GM12878 (cell line): ENCODE data around the gene TPMT. TPM values are rescaled to one million over a fixed set of nuclear protein-coding genes. Genes with fewer than 3 reads are reported as not detected.

Source experiments
- ATAC-seq: fragments of 200-7000 bp; cut with Tn5 transposase; 3 replicates; pipeline ENCODE4 v1.9.1; 2020; ENCODE audit warnings: mild to moderate bottlenecking, moderate library complexity
- BruUV-seq: library from RNA; stranded (reverse); fragments of 400-500 nt; replicated peaks from 2 replicates; lab custom pipeline; 2021; lab: Mats Ljungman, UMichigan
- CTCF ChIA-PET: fragments of 300-600 bp; sonication (Branson Sonifier 250); formaldehyde crosslinking; extraction: SDS; loops from one replicate; lab custom pipeline; 2021; ENCODE audit warnings: inconsistent platforms; lab: Yijun Ruan, JAX
- POLR2A ChIA-PET: fragments of 350-600 bp; formaldehyde crosslinking; extraction: SDS; loops from one replicate; lab custom pipeline; 2021; ENCODE audit warnings: inconsistent platforms; lab: Charles Lee
- RAD21 ChIA-PET: fragments of 300-600 bp; sonication (Branson Sonifier 250); formaldehyde crosslinking; loops from one replicate; lab custom pipeline; 2023; ENCODE audit warnings: antibody characterized with exemption; ENCODE audit not compliant: unreplicated experiment; lab: Charles Lee
- SMC1A ChIA-PET: fragments of 300-600 bp; sonication (Branson Sonifier 250); formaldehyde crosslinking; loops from one replicate; lab custom pipeline; 2023; ENCODE audit not compliant: unreplicated experiment, uncharacterized antibody; lab: Charles Lee
- DNase-seq: peaks from one replicate; pipeline ENCODE4 v3.0.0-alpha.2; 2011; ENCODE audit warnings: low read depth, low spot score
- FAIRE-seq: peaks from 3 replicates; lab custom pipeline; 2011; peaks lifted over from hg19 to GRCh38; lab: Jason Lieb, UNC
- H2AFZ ChIP-seq: 2 replicates; pipeline ENCODE4 v1.6.0; 2011; ENCODE audit warnings: low read depth, low read length, control low read depth; ENCODE audit not compliant: control insufficient read depth
- H3K27ac ChIP-seq: 2 replicates; pipeline ENCODE4 v1.5.1; 2011; ENCODE audit warnings: control low read depth; ENCODE audit not compliant: control insufficient read depth, insufficient read depth
- H3K27me3 ChIP-seq, 2 experiments: replicated peaks in 1 of 2; 2 replicates each; pipeline versions ENCODE4 v1.6.0 to v1.6.1; 2011; ENCODE audit warnings: low read length in 1 of 2; ENCODE audit not compliant: control insufficient read depth in 2 of 2, insufficient read depth in 2 of 2
- H3K36me3 ChIP-seq, 2 experiments: 2 replicates each; pipeline ENCODE4 v1.5.1; 2011; ENCODE audit warnings: low read length in 1 of 2; ENCODE audit not compliant: control insufficient read depth in 2 of 2, insufficient read depth in 2 of 2
- H3K4me1 ChIP-seq: 2 replicates; pipeline ENCODE4 v1.6.1; 2011; ENCODE audit warnings: mild to moderate bottlenecking, low read length, moderate library complexity, mixed read lengths; ENCODE audit not compliant: control insufficient read depth, insufficient read depth
- H3K4me2 ChIP-seq: 2 replicates; pipeline ENCODE4 v1.6.0; 2011; ENCODE audit warnings: control low read depth; ENCODE audit not compliant: control insufficient read depth, insufficient read depth
- H3K4me3 ChIP-seq: fragments of 200-600 bp; sonication (generic); 2 replicates; pipeline ENCODE4 v1.5.1; 2016
- H3K79me2 ChIP-seq: 2 replicates; pipeline ENCODE4 v1.6.0; 2011; ENCODE audit warnings: low read length; ENCODE audit not compliant: control insufficient read depth, insufficient read depth
- H3K9ac ChIP-seq: 2 replicates; pipeline ENCODE4 v1.8.0; 2011; ENCODE audit warnings: low read length, control low read depth, mixed read lengths; ENCODE audit not compliant: control insufficient read depth, insufficient read depth
- H3K9me3 ChIP-seq: replicated peaks from 3 replicates; pipeline ENCODE4 v1.5.1; 2011; ENCODE audit warnings: mild to moderate bottlenecking, low read length; ENCODE audit not compliant: control insufficient read depth, insufficient read depth
- H4K20me1 ChIP-seq: 2 replicates; pipeline ENCODE4 v1.6.0; 2011; ENCODE audit not compliant: control insufficient read depth, insufficient read depth
- BRCA1 ChIP-seq: IDR thresholded peaks from 2 replicates; pipeline ENCODE4 v1.6.1; 2011; ENCODE audit warnings: low read depth, low read length, improper control_type of control experiment
- CBX5 ChIP-seq: sonication (generic); IDR thresholded peaks from 2 replicates; pipeline ENCODE4 v1.6.1; 2016; ENCODE audit warnings: low read depth, moderate library complexity, mild to moderate bottlenecking, inconsistent platforms
- MTA3 ChIP-seq: IDR thresholded peaks from 2 replicates; pipeline ENCODE4 v1.6.1; 2012; ENCODE audit warnings: low read length, inconsistent platforms, borderline replicate concordance
- PAX8 ChIP-seq: fragments of 450-650 bp; IDR thresholded peaks from 2 replicates; pipeline ENCODE4 v1.6.1; 2017; ENCODE audit warnings: mild to moderate bottlenecking, moderate library complexity
- PML ChIP-seq: IDR thresholded peaks from 2 replicates; pipeline ENCODE4 v1.6.1; 2012; ENCODE audit warnings: low read length, inconsistent platforms
- STAT3 ChIP-seq: IDR thresholded peaks from 2 replicates; pipeline ENCODE4 v1.6.1; 2011; ENCODE audit warnings: low read depth, low read length, improper control_type of control experiment
- WRNIP1 ChIP-seq: IDR thresholded peaks from 2 replicates; pipeline ENCODE4 v1.6.1; 2011; ENCODE audit warnings: low read depth, low read length, improper control_type of control experiment, borderline replicate concordance
- ZBED1 ChIP-seq: IDR thresholded peaks from 2 replicates; pipeline ENCODE4 v1.6.1; 2016; ENCODE audit warnings: borderline replicate concordance
- ZNF217 ChIP-seq: fragments of 450-650 bp; IDR thresholded peaks from 2 replicates; pipeline ENCODE4 v1.6.1; 2017; ENCODE audit warnings: antibody characterized with exemption, mild to moderate bottlenecking
- WGBS: methylation state at CpG from one replicate; pipeline ENCODE4 v1.1.6; 2016; ENCODE audit warnings: low lambda C conversion rate; ENCODE audit not compliant: insufficient replicate concordance, insufficient coverage; ENCODE audit errors: missing lambda C conversion rate; 5-methylcytosine and 5-hydroxymethylcytosine counted together
- in situ Hi-C: fragments of 300-500 bp; cut with MboI; formaldehyde crosslinking; loops from 9 replicates; pipeline ENCODE4 v1.14.3; 2018; ENCODE audit warnings: mixed read lengths
- intact Hi-C: fragments of 100-400 bp; cut with micrococcal nuclease; formaldehyde crosslinking; loops from one replicate; pipeline ENCODE4 v1.14.2; 2022; ENCODE audit not compliant: unreplicated experiment
- polyA plus RNA-seq, 11 experiments: library from polyadenylated mRNA; depleted of rRNA in 4 of 11; unstranded in 6 of 11; stranded (reverse) in 5 of 11; fragments of >200 nt; fragmentation: Nextera tagmentation in 4 of 11; fragmentation: Illumina TruSeq in 1 of 11; extraction: Ambion mirVana in 4 of 11; extraction: Trizol in 1 of 11; gene quantifications; 1 replicate in 1 of 11; 2 replicates in 10 of 11; pipeline versions ENCODE4 v1.2.1 to v1.2.3, GENCODE V29; 2011 to 2016; ENCODE audit warnings: inconsistent platforms in 2 of 11, missing spikeins in 2 of 11, low read depth in 1 of 11
- total RNA-seq, 4 experiments: library from RNA; depleted of rRNA in 3 of 4; stranded (reverse); fragments of >200 nt in 3 of 4; fragmentation: Illumina TruSeq in 1 of 4; extraction: Trizol in 1 of 4; gene quantifications; 2 replicates each; pipeline versions ENCODE4 v1.2.1 to v1.2.3, GENCODE V29; 2013 to 2021
- TF ChIP-seq, protein P1 (sequence below): fragments of 450-650 bp; formaldehyde crosslinking; IDR thresholded peaks from 2 replicates; pipeline ENCODE4 v1.4.0; 2022; ENCODE audit warnings: mild to moderate bottlenecking, moderate library complexity
- TF ChIP-seq, protein P2 (sequence below): fragments of 450-650 bp; IDR thresholded peaks from 2 replicates; pipeline ENCODE4 v1.6.1; 2018; ENCODE audit warnings: mild to moderate bottlenecking, low read depth, moderate library complexity; ENCODE audit not compliant: partially characterized antibody

The TPMT gene
- total and polyA plus RNA-seq, 10 of the 15 experiments (the other 5 are each of a cell fraction or from before 2014, with no cell fraction given), result 7.9 to 18.2 (median 16.3) TPM

DNA sequence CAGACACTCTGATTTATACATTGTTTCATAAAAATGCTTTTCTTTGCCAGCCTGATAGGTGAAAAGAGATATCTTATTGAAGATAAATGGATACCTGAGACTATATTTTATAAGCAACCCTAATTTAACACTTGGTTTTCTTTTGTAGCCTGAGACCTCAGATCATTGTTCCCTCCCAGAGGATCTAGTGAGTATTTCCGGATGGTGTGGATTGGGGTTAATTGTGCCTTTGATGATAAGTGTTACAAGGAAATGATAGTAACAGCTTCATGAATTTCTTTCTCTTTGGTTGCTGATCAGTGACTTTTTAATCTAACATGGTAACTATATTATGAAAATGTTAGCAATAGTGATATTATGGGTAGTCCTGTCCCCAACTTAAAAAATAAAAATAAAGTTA, 30.7 kb upstream of the TPMT start:
- RAD21 ChIA-PET, result no interaction called here
- no peaks in the 10 kb centered on the region for H4K20me1 ChIP-seq
- intact Hi-C loops, result no loop called here
- TF ChIP-seq MTA3 (no peak), ZBED1 (no peak), ZNF217 (no peak), PML (no peak), WRNIP1 (no peak), CBX5 (no peak), BRCA1 (no peak), STAT3 (no peak), PAX8 (no peak)
- TF ChIP-seq, protein P1, sequence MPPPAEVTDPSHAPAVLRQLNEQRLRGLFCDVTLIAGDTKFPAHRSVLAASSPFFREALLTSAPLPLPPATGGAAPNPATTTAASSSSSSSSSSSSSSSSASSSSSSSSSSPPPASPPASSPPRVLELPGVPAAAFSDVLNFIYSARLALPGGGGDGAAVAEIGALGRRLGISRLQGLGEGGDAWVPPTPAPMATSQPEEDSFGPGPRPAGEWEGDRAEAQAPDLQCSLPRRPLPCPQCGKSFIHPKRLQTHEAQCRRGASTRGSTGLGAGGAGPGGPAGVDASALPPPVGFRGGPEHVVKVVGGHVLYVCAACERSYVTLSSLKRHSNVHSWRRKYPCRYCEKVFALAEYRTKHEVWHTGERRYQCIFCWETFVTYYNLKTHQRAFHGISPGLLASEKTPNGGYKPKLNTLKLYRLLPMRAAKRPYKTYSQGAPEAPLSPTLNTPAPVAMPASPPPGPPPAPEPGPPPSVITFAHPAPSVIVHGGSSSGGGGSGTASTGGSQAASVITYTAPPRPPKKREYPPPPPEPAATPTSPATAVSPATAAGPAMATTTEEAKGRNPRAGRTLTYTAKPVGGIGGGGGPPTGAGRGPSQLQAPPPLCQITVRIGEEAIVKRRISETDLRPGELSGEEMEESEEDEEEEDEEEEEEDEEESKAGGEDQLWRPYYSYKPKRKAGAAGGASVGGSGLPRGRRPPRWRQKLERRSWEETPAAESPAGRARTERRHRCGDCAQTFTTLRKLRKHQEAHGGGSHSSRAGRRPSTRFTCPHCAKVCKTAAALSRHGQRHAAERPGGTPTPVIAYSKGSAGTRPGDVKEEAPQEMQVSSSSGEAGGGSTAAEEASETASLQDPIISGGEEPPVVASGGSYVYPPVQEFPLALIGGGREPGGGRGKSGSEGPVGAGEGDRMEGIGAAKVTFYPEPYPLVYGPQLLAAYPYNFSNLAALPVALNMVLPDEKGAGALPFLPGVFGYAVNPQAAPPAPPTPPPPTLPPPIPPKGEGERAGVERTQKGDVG (CRISPR knock-in tag), result no peak
- TF ChIP-seq, protein P2, sequence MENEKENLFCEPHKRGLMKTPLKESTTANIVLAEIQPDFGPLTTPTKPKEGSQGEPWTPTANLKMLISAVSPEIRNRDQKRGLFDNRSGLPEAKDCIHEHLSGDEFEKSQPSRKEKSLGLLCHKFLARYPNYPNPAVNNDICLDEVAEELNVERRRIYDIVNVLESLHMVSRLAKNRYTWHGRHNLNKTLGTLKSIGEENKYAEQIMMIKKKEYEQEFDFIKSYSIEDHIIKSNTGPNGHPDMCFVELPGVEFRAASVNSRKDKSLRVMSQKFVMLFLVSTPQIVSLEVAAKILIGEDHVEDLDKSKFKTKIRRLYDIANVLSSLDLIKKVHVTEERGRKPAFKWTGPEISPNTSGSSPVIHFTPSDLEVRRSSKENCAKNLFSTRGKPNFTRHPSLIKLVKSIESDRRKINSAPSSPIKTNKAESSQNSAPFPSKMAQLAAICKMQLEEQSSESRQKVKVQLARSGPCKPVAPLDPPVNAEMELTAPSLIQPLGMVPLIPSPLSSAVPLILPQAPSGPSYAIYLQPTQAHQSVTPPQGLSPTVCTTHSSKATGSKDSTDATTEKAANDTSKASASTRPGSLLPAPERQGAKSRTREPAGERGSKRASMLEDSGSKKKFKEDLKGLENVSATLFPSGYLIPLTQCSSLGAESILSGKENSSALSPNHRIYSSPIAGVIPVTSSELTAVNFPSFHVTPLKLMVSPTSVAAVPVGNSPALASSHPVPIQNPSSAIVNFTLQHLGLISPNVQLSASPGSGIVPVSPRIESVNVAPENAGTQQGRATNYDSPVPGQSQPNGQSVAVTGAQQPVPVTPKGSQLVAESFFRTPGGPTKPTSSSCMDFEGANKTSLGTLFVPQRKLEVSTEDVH, result no peak
- ATAC-seq (no peak), FAIRE-seq (no peak), DNase-seq (no peak)
- H2AFZ ChIP-seq, result no peak overlapping the region
- no TSS peak for BruUV-seq
- peak overlapping the region; percentile 54 for H3K27ac ChIP-seq
- peaks cover 4% of the 10 kb centered on the region; the same call in 1 of the 2 replicates for H3K4me1 ChIP-seq
- WGBS, result 100% methylated on average over 1 of the region's 1 CpG
- H3K9ac ChIP-seq, result no peak overlapping the region
- POLR2A ChIA-PET, result interaction anchor here (0.5 to 0.6 kb wide), 2 partner anchors 11 to 727 kb away, joined by 3 read pairs; no protein-coding TSS in a partner anchor
- in situ Hi-C loops, result no loop called here
- SMC1A ChIA-PET, result interaction anchor here (1.0 to 1.6 kb wide), 2 partner anchors 35 to 138 kb away, joined by 3 read pairs; no protein-coding TSS in a partner anchor
- no peaks in the 10 kb centered on the region for H3K27me3 ChIP-seq
- no peaks in the 10 kb centered on the region for H3K36me3 ChIP-seq
- CTCF ChIA-PET, result no interaction called here
- no peak overlapping the region for H3K4me2 ChIP-seq
- no peaks in the 10 kb centered on the region for H3K9me3 ChIP-seq
- no peaks in the 10 kb centered on the region for H3K79me2 ChIP-seq
- no peak overlapping the region for H3K4me3 ChIP-seq
